Measurements from ENCODE around the gene SLIT3. TPM values are rescaled to one million over a fixed set of nuclear protein-coding genes. Genes with fewer than 3 reads are reported as not detected.

The SLIT3 gene
- total RNA-seq, 4 donors from 2014 or later, result 41.1 to 86.6 (median 62.7) TPM

DNA sequence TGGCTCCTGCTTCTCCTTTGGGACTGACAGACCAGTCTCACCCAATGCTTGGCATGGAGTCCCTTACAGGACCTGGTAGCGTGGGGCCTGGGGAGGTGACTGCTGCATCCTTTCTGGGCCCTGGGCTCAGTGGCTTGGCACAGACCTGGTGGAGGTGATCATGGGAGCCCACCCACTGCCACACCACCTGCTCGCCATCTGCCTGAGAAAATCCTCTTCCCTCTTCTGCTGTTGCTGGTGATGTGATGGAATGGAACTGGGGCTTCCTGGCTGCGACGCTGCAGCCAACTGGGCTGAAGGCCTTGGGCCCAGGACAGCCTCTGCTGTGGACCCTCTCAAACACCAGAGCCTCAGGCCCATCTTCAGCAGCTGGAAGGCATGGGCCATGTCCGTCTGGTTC is 599.3 kb downstream of the SLIT3 start:
- intact Hi-C loops (cut with DNase I), result no loop called here
- DNase-seq (ENCODE audit: extremely low spot score), result no peak
- TF ChIP-seq POLR2AphosphoS5 (IDR thresholded peaks at IDR 0.05) (no peak), POLR2A (IDR thresholded peaks at IDR 0.05; ENCODE audit: low read depth) (no peak), EP300 (IDR thresholded peaks at IDR 0.05) (no peak)
- H3K27ac ChIP-seq (replicated peaks in 1 of 4), result no peak overlapping the region
- peaks cover 0 to 32% (median 9%) of the 10 kb centered on the region in 4 donors for H3K36me3 ChIP-seq
- no peak overlapping the region for H3K4me3 ChIP-seq
- H3K27me3 ChIP-seq, result no peaks in the 10 kb centered on the region
- H3K9me3 ChIP-seq, result no peaks in the 10 kb centered on the region
- H3K4me1 ChIP-seq, result peaks cover 5 to 12% (median 9%) of the 10 kb centered on the region in 4 donors
- WGBS, result 100% methylated on average over 3 of the region's 5 CpGs

DNA sequence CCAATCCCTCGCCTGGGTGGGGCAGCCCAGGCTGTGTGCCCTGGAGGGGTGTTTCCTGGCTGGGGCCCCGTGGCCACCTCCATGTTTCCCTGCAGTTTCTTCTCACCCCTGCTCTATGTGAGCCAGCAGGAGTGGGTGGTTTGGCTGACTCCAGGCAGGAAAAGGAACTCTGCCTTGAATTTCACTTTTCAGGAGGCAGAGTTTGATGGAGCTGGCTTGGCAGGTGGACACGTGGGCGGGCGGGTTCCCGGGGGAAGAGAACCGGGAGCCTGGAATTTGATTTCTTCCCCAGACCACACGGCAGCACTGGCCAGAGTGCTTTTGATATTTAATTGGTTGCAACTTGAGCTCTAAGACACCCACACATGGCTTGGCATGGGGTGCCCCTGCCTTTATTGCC is 601.9 kb downstream of the SLIT3 start:
- no peak overlapping the region for H3K27ac ChIP-seq (replicated peaks in 1 of 4)
- H3K4me1 ChIP-seq, result peaks cover 5 to 12% (median 9%) of the 10 kb centered on the region in 4 donors
- 57% methylated on average over 8 of the region's 8 CpGs for WGBS
- no peaks in the 10 kb centered on the region for H3K27me3 ChIP-seq
- intact Hi-C loops (cut with DNase I), result no loop called here
- DNase-seq (ENCODE audit: extremely low spot score), result no peak
- peaks cover 0 to 48% (median 15%) of the 10 kb centered on the region in 4 donors for H3K36me3 ChIP-seq
- no peak overlapping the region for H3K4me3 ChIP-seq
- no peaks in the 10 kb centered on the region for H3K9me3 ChIP-seq
- TF ChIP-seq, protein P1, sequence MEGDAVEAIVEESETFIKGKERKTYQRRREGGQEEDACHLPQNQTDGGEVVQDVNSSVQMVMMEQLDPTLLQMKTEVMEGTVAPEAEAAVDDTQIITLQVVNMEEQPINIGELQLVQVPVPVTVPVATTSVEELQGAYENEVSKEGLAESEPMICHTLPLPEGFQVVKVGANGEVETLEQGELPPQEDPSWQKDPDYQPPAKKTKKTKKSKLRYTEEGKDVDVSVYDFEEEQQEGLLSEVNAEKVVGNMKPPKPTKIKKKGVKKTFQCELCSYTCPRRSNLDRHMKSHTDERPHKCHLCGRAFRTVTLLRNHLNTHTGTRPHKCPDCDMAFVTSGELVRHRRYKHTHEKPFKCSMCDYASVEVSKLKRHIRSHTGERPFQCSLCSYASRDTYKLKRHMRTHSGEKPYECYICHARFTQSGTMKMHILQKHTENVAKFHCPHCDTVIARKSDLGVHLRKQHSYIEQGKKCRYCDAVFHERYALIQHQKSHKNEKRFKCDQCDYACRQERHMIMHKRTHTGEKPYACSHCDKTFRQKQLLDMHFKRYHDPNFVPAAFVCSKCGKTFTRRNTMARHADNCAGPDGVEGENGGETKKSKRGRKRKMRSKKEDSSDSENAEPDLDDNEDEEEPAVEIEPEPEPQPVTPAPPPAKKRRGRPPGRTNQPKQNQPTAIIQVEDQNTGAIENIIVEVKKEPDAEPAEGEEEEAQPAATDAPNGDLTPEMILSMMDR (IDR thresholded peaks at IDR 0.05), result no peak
- no peak for TF ChIP-seq POLR2AphosphoS5 (IDR thresholded peaks at IDR 0.05)
- no peak for TF ChIP-seq EP300 (IDR thresholded peaks at IDR 0.05)
- TF ChIP-seq POLR2A (IDR thresholded peaks at IDR 0.05; ENCODE audit: low read depth), result no peak

DNA sequence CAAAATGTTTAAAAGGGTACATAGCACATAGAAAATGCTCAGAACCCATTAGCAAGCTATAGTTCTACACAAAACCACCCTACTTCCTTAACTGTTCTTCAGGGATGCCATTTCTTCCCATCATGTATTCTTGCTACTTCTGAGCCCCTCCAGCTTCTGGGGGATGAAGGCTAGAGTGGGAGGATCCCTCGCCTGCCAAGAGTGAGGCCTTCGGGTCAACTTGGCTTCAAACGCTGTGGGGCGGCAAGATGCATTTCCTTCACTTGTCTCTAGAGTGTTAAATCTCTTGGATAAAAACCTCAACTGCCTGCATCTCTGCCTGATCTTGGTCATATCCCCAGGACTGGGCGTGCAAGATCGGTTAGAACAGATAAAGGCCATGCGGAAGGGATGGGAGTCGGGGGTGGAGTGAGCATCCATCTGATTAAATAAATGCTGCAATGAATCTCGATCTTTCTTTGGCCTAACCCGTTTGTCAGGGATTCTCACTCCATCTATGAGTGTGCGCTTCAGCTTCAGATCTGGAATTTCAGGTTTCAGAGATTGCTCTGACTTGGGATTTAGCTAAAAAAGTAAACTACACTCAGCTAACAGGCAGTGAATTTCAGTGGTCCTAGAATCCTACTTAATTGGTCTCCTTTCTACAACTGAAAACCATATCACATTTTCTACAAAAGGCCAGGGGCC is 603.8 kb downstream of the SLIT3 start:
- DNase-seq (ENCODE audit: extremely low spot score), result no peak
- TF ChIP-seq POLR2A (IDR thresholded peaks at IDR 0.05; ENCODE audit: low read depth) (no peak), EP300 (IDR thresholded peaks at IDR 0.05) (no peak), POLR2AphosphoS5 (IDR thresholded peaks at IDR 0.05) (no peak)
- TF ChIP-seq, protein P1 (IDR thresholded peaks at IDR 0.05), result no peak

DNA sequence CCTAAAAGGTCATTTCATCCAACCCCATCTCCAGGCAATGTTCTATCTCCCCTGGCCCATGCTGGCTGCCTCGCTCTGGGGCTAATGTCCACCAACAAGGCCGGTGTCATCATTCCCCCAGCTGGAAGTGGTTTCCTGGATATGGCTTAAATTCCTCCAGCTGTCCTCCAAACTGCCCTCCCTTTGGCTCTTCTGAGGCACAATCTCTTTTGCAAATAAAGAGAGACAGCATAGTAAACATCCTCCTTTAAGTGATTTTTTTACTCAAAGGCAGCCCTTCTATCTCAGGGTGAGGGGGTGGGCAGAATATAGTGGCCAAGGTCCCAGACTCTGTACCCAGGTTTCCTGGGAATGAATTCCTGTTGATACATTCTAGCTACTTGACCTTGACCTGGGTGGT is 604.3 kb downstream of the SLIT3 start:
- H3K4me1 ChIP-seq, result peaks cover 5 to 12% (median 9%) of the 10 kb centered on the region in 4 donors
- H3K9me3 ChIP-seq, result no peaks in the 10 kb centered on the region
- H3K27ac ChIP-seq (replicated peaks in 1 of 4), result peak overlapping the region in 1 of 4 donors; percentile 6
- 64% methylated on average over 2 of the region's 2 CpGs for WGBS
- peaks cover 0 to 56% (median 16%) of the 10 kb centered on the region in 4 donors for H3K36me3 ChIP-seq
- intact Hi-C loops (cut with DNase I), result no loop called here
- no peak overlapping the region for H3K4me3 ChIP-seq
- no peaks in the 10 kb centered on the region for H3K27me3 ChIP-seq
- no peak for DNase-seq (ENCODE audit: extremely low spot score)
- TF ChIP-seq EP300 (IDR thresholded peaks at IDR 0.05), result no peak
- TF ChIP-seq, protein P1 (IDR thresholded peaks at IDR 0.05), result no peak
- TF ChIP-seq POLR2A (IDR thresholded peaks at IDR 0.05; ENCODE audit: low read depth), result no peak
- no peak for TF ChIP-seq POLR2AphosphoS5 (IDR thresholded peaks at IDR 0.05)

More for the DNA sequence above, 603.8 kb downstream of the SLIT3 start:
- intact Hi-C loops (cut with DNase I), result no loop called here
- 90% methylated on average over 11 of the region's 11 CpGs for WGBS
- Histone ChIP-seq H3K4me3 (no peak overlapping the region), H3K27me3 (no peaks in the 10 kb centered on the region), H3K27ac (replicated peaks in 1 of 4) (no peak overlapping the region), H3K4me1 (peaks cover 5 to 12% (median 9%) of the 10 kb centered on the region in 4 donors), H3K36me3 (peaks cover 0 to 54% (median 17%) of the 10 kb centered on the region in 4 donors), H3K9me3 (no peaks in the 10 kb centered on the region)

DNA sequence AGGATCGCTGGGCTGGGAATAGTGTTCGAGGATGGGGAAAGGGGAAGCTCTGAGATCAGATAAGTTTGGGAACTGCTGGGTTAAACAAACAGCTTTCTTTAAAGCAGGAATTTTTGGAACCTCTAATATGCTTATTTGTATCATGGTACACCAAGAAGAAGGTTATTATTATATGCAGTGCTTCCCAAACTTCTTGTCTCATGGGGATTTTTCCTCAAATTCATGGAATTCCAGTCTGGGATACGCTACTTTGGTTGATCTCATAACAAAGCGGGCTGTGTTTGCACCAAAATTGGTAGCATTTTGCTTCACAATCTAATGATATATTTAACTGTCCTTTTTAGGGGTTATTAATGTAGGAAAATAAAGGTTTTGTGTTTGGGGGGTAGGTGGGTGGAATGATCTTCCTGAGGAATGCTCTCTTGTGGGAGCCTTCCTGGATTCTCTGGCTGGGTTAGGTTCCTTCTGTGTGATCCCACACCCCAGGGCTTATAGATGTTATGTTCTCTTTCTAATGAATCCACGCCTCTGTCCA is 605.6 kb downstream of the SLIT3 start:
- TF ChIP-seq EP300 (IDR thresholded peaks at IDR 0.05) (no peak), POLR2AphosphoS5 (IDR thresholded peaks at IDR 0.05) (no peak), POLR2A (IDR thresholded peaks at IDR 0.05; ENCODE audit: low read depth) (no peak)
- TF ChIP-seq, protein P1 (IDR thresholded peaks at IDR 0.05), result no peak
- Histone ChIP-seq H3K36me3 (peaks cover 0 to 47% (median 14%) of the 10 kb centered on the region in 4 donors), H3K4me1 (peaks cover 5 to 12% (median 9%) of the 10 kb centered on the region in 4 donors), H3K27ac (replicated peaks in 1 of 4) (no peak overlapping the region), H3K9me3 (no peaks in the 10 kb centered on the region), H3K27me3 (no peaks in the 10 kb centered on the region), H3K4me3 (no peak overlapping the region)
- 93% methylated on average over 5 of the region's 5 CpGs for WGBS
- intact Hi-C loops (cut with DNase I), result no loop called here
- no peak for DNase-seq (ENCODE audit: extremely low spot score)

Data from esophagus muscularis mucosa (tissue), 4 donors.